Activated naive CD4-positive, alpha-beta T cell treated with Interleukin-2 at 50 U/mL for 16 hours (primary cell): ENCODE results near the gene ADAMTS5.

ENCODE experiments used
- DNase-seq: peaks from one replicate; pipeline ENCODE4 v3.0.0-alpha.2; 2020

Gene ADAMTS5

GRCh38 chr21:26883768-26884167 lies 83.1 kb downstream of the ADAMTS5 start:
- DNase-seq = no peak

- DNase-seq = no peak
These were observed 85.2 kb downstream of the ADAMTS5 start for GRCh38 chr21:26881504-26882228.

- no peak for DNase-seq
These were observed 89.9 kb downstream of the ADAMTS5 start for GRCh38 chr21:26877018-26877417.

GRCh38 chr21:26874347-26874746 lies 92.5 kb downstream of the ADAMTS5 start:
- DNase-seq = no peak
